H9 (cell line): ENCODE data around the gene MYO1E. TPM values are rescaled to one million over a fixed set of nuclear protein-coding genes. Genes with fewer than 3 reads are reported as not detected.
A peak's percentile ranks its signal among the peaks of the same experiment; 100 is the strongest.

Experiments used
- DNase-seq: peaks from one replicate; pipeline ENCODE4 v3.0.0-alpha.2; 2017
- H2AFZ ChIP-seq: one replicate; pipeline ENCODE4 v1.6.1; 2013; ENCODE audit warnings: mild to moderate bottlenecking, low read length, control low read depth, moderate library complexity
- H2AK5ac ChIP-seq: 2 replicates; pipeline ENCODE4 v1.6.1; 2013; ENCODE audit warnings: low read length, control low read depth, mixed read lengths; ENCODE audit not compliant: insufficient read length
- H2BK120ac ChIP-seq: one replicate; pipeline ENCODE4 v1.6.1; 2013; ENCODE audit warnings: low read depth, mild to moderate bottlenecking, low read length, control low read depth, inconsistent platforms; ENCODE audit not compliant: poor library complexity, severe bottlenecking
- H2BK12ac ChIP-seq: 2 replicates; pipeline ENCODE4 v1.6.1; 2013; ENCODE audit warnings: low read length, control low read depth, mixed read lengths, low read depth; ENCODE audit not compliant: insufficient read length
- H2BK15ac ChIP-seq: 2 replicates; pipeline ENCODE4 v1.6.1; 2013; ENCODE audit warnings: low read depth, low read length, control low read depth
- H2BK20ac ChIP-seq: one replicate; pipeline ENCODE4 v1.6.1; 2013; ENCODE audit warnings: low read depth, mild to moderate bottlenecking, low read length, control low read depth, inconsistent platforms; ENCODE audit not compliant: poor library complexity, severe bottlenecking
- H2BK5ac ChIP-seq: 2 replicates; pipeline ENCODE4 v1.6.1; 2013; ENCODE audit warnings: low read length, control low read depth, mixed read lengths; ENCODE audit not compliant: insufficient read length
- H3K14ac ChIP-seq: 2 replicates; pipeline ENCODE4 v1.6.1; 2013; ENCODE audit warnings: low read length, control low read depth; ENCODE audit not compliant: insufficient read depth
- H3K18ac ChIP-seq: 2 replicates; pipeline ENCODE4 v1.6.1; 2013; ENCODE audit warnings: low read depth, mild to moderate bottlenecking, mixed read lengths, low read length, control low read depth; ENCODE audit not compliant: insufficient read length
- H3K23ac ChIP-seq: 2 replicates; pipeline ENCODE4 v1.6.1; 2013; ENCODE audit warnings: low read length, control low read depth, mixed read lengths, low read depth; ENCODE audit not compliant: insufficient read length
- H3K23me2 ChIP-seq: 2 replicates; pipeline ENCODE4 v1.6.1; 2013; ENCODE audit warnings: low read depth, mild to moderate bottlenecking, mixed read lengths, low read length, control low read depth; ENCODE audit not compliant: insufficient read length, poor library complexity, severe bottlenecking
- H3K27ac ChIP-seq: 2 replicates; pipeline ENCODE4 v1.5.1; 2013; ENCODE audit warnings: low read length, control low read depth, mixed read lengths, low read depth; ENCODE audit not compliant: insufficient read length
- H3K27me3 ChIP-seq: 2 replicates; pipeline ENCODE4 v1.6.1; 2013; ENCODE audit warnings: low read length, control low read depth, inconsistent platforms; ENCODE audit not compliant: insufficient read depth
- H3K4ac ChIP-seq: 2 replicates; pipeline ENCODE4 v1.6.1; 2013; ENCODE audit warnings: low read depth, mild to moderate bottlenecking, control low read depth, inconsistent platforms, low read length, moderate library complexity
- H3K4me1 ChIP-seq: 2 replicates; pipeline ENCODE4 v1.6.1; 2013; ENCODE audit warnings: low read length, control low read depth, inconsistent platforms; ENCODE audit not compliant: insufficient read depth
- H3K4me2 ChIP-seq: 2 replicates; pipeline ENCODE4 v1.6.1; 2013; ENCODE audit warnings: low read length, control low read depth, mixed read lengths; ENCODE audit not compliant: insufficient read length, insufficient read depth
- H3K56ac ChIP-seq: 2 replicates; pipeline ENCODE4 v1.6.1; 2013; ENCODE audit warnings: low read depth, mild to moderate bottlenecking, mixed read lengths, low read length, control low read depth; ENCODE audit not compliant: insufficient read length
- H3K79me1 ChIP-seq: 2 replicates; pipeline ENCODE4 v1.6.1; 2013; ENCODE audit warnings: low read depth, mild to moderate bottlenecking, moderate library complexity, low read length, control low read depth, inconsistent platforms; ENCODE audit not compliant: insufficient read depth, poor library complexity, severe bottlenecking
- H3K79me2 ChIP-seq: 2 replicates; pipeline ENCODE4 v1.6.1; 2013; ENCODE audit warnings: low read length, control low read depth, inconsistent platforms; ENCODE audit not compliant: insufficient read depth
- H3K9ac ChIP-seq: 2 replicates; pipeline ENCODE4 v1.6.1; 2013; ENCODE audit warnings: low read length, control low read depth, mixed read lengths; ENCODE audit not compliant: insufficient read length; ENCODE audit errors: extremely low read depth
- H3K9me3 ChIP-seq: one replicate; pipeline ENCODE4 v1.6.1; 2013; ENCODE audit warnings: low read depth, low read length, inconsistent platforms; ENCODE audit not compliant: control insufficient read depth
- H3T11ph ChIP-seq: one replicate; pipeline ENCODE4 v1.6.1; 2013; ENCODE audit warnings: mild to moderate bottlenecking, low read length, control low read depth, inconsistent platforms
- H4K20me1 ChIP-seq: one replicate; pipeline ENCODE4 v1.6.1; 2013; ENCODE audit not compliant: control insufficient read depth, insufficient read length, insufficient read depth
- H4K5ac ChIP-seq: 2 replicates; pipeline ENCODE4 v1.6.1; 2013; ENCODE audit warnings: low read depth, mild to moderate bottlenecking, mixed read lengths, low read length, control low read depth; ENCODE audit not compliant: insufficient read length
- H4K8ac ChIP-seq: replicated peaks from 2 replicates; pipeline ENCODE4 v1.6.1; 2013; ENCODE audit warnings: low read length, control low read depth, mixed read lengths, low read depth; ENCODE audit not compliant: insufficient read length
- H4K91ac ChIP-seq: 2 replicates; pipeline ENCODE4 v1.6.1; 2013; ENCODE audit warnings: low read depth, mild to moderate bottlenecking, moderate library complexity, mixed read lengths, low read length, control low read depth; ENCODE audit not compliant: insufficient read length
- H3K27ac Mint-ChIP-seq, 3 experiments: 2 replicates in 2 of 3; 3 replicates in 1 of 3; pipeline ENCODE4 v1.8.0; 2020 to 2021; ENCODE audit warnings: mixed read lengths in 3 of 3, mild to moderate bottlenecking in 1 of 3, moderate library complexity in 1 of 3
- H3K27me3 Mint-ChIP-seq: 2 replicates; pipeline ENCODE4 v1.8.0; 2021; ENCODE audit warnings: low read depth, mild to moderate bottlenecking, moderate library complexity, mixed read lengths
- H3K36me3 Mint-ChIP-seq, 3 experiments: 2 replicates in 2 of 3; 3 replicates in 1 of 3; pipeline ENCODE4 v1.8.0; 2020 to 2021; ENCODE audit warnings: low read depth in 3 of 3, mixed read lengths in 3 of 3; ENCODE audit not compliant: insufficient read depth in 1 of 3
- H3K4me1 Mint-ChIP-seq, 2 experiments: 2 replicates each; pipeline ENCODE4 v1.8.0; 2020; ENCODE audit warnings: mixed read lengths in 2 of 2
- H3K4me3 Mint-ChIP-seq, 2 experiments: 2 replicates in 1 of 2; 3 replicates in 1 of 2; pipeline ENCODE4 v1.8.0; 2020 to 2021; ENCODE audit warnings: mild to moderate bottlenecking in 2 of 2, mixed read lengths in 2 of 2, moderate library complexity in 1 of 2
- H3K9me3 Mint-ChIP-seq, 2 experiments: 2 replicates in 1 of 2; 3 replicates in 1 of 2; pipeline ENCODE4 v1.8.0; 2020; ENCODE audit warnings: mild to moderate bottlenecking in 2 of 2, mixed read lengths in 2 of 2, moderate library complexity in 1 of 2
- CTCF ChIP-seq: fragments of 200-600 bp; sonication (generic); conservative IDR thresholded peaks from 3 replicates; pipeline ENCODE4 v1.8.0; 2021; ENCODE audit warnings: antibody characterized with exemption, mild to moderate bottlenecking
- WGBS: extraction: QIAGEN DNeasy Blood & Tissue Kit; methylation state at CpG from one replicate; pipeline ENCODE4 v1.1.7; 2013; ENCODE audit warnings: missing lambda C conversion rate, low lambda C conversion rate, mixed read lengths; ENCODE audit not compliant: insufficient read length; ENCODE audit errors: extremely low coverage; 5-methylcytosine and 5-hydroxymethylcytosine counted together
- total RNA-seq: library from RNA; stranded (reverse); gene quantifications from 2 replicates; pipeline ENCODE4 v1.2.1, GENCODE V29; 2021

MYO1E gene
- total RNA-seq, 1 experiment from 2014 or later, result 235 TPM

DNA sequence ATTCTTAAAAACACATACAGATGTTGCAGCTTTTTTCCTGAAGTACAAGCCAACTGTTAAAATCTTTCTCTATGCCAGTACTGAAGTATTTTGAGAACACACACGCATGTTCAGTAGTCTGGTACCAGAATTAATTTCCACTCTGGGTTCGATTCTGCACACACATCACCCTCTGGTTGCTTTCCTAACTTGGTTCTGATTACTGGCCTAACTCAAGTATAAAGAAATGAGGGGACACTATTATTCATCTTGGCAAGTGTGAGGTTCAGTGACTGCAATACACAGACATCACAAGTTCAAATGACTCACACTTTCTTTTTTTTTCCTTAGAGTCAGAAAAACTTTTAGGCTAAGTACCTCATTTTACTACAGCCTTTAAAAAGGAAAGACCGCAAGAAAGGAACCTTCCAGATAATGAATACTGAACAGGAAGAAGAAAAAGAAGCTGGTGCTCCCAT lies 203.4 kb downstream of the MYO1E start:
- Mint-ChIP-seq H3K27me3 (no peaks in the 10 kb centered on the region), H3K4me1 (peaks cover 5 to 17% of the 10 kb centered on the region in 2 experiments; a peak in 2 of 4 replicates), H3K36me3 (peaks cover 10 to 80% (median 42%) of the 10 kb centered on the region in 3 experiments), H3K27ac (peak overlapping the region in 1 of 3 experiments; percentile 9; a peak in 1 of 7 replicates), H3K4me3 (no peak overlapping the region), H3K9me3 (no peaks in the 10 kb centered on the region)
- Histone ChIP-seq H3K23ac (no peak overlapping the region), H3K27me3 (no peaks in the 10 kb centered on the region), H3K18ac (no peak overlapping the region), H2BK5ac (no peak overlapping the region), H3K79me2 (no peaks in the 10 kb centered on the region), H2AK5ac (no peak overlapping the region), H4K8ac (no peak overlapping the region), H3K56ac (no peak overlapping the region), H3K23me2 (no peaks in the 10 kb centered on the region), H2BK120ac (no peak overlapping the region), H3K4me1 (no peaks in the 10 kb centered on the region), H2AFZ (no peak overlapping the region), H3K79me1 (no peaks in the 10 kb centered on the region), H2BK15ac (no peak overlapping the region), H4K5ac (no peak overlapping the region), H3K4ac (no peak overlapping the region), H3T11ph (no peak overlapping the region), H3K9me3 (no peaks in the 10 kb centered on the region), H4K20me1 (no peaks in the 10 kb centered on the region), H3K14ac (no peak overlapping the region), H3K4me2 (no peak overlapping the region), H2BK20ac (no peak overlapping the region), H4K91ac (no peak overlapping the region), H3K9ac (no peak overlapping the region), H3K27ac (no peak overlapping the region), H2BK12ac (no peak overlapping the region)
- TF ChIP-seq CTCF, result no peak
- no CpG with 5 or more reads among the region's 3 CpGs for WGBS
- DNase-seq, result no peak
